Stimulated activated CD4-positive, alpha-beta T cell treated with anti-CD3 and anti-CD28 coated beads, Interleukin-2, amount 100 ng/mL, for 48 hours (primary cell): ENCODE measurements around the gene ZBTB20.
"Not testable (repeated sequence)": the region's sequence is repeated elsewhere in the genome, so short reads cannot be mapped to it uniquely, and the experiment has no call there.

ENCODE experiments used
- DNase-seq, 2 donors: peaks; one replicate each; pipeline ENCODE4 v3.0.0-alpha.2; 2020

Gene ZBTB20

GRCh38 chr3:115147329-115148141, 447 bp upstream of the ZBTB20 start:
- peak; percentile 89 to 91 for DNase-seq

- DNase-seq = peak; percentile 35 to 36
Measured at GRCh38 chr3:115146032-115146417, 1.1 kb downstream of the ZBTB20 start.

- DNase-seq = no peak
Measured at GRCh38 chr3:115141033-115141757, 5.9 kb downstream of the ZBTB20 start.

GRCh38 chr3:115139072-115139471, 8.0 kb downstream of the ZBTB20 start:
- no peak for DNase-seq

GRCh38 chr3:115134648-115135347, 12.3 kb downstream of the ZBTB20 start:
- no peak for DNase-seq

- no peak for DNase-seq
Measured at GRCh38 chr3:115127208-115127607, 19.9 kb downstream of the ZBTB20 start.

- DNase-seq = no peak
Measured at GRCh38 chr3:115120597-115120996, 26.5 kb downstream of the ZBTB20 start.

- no peak for DNase-seq
Measured at GRCh38 chr3:115113367-115113766, 33.7 kb downstream of the ZBTB20 start.

GRCh38 chr3:115111632-115112031, 35.5 kb downstream of the ZBTB20 start:
- no peak for DNase-seq

- DNase-seq = no peak
Measured at GRCh38 chr3:115110830-115111229, 36.3 kb downstream of the ZBTB20 start.

GRCh38 chr3:115110066-115110465, 37.0 kb downstream of the ZBTB20 start:
- not testable (repeated sequence) for DNase-seq

- no peak for DNase-seq
Measured at GRCh38 chr3:115108614-115109013, 38.5 kb downstream of the ZBTB20 start.

- no peak for DNase-seq
Measured at GRCh38 chr3:115102046-115102445, 45.0 kb downstream of the ZBTB20 start.

GRCh38 chr3:115100806-115101205, 46.3 kb downstream of the ZBTB20 start:
- DNase-seq = no peak

GRCh38 chr3:115099986-115100571, 47.0 kb downstream of the ZBTB20 start:
- DNase-seq = no peak

GRCh38 chr3:115099134-115099985, 47.7 kb downstream of the ZBTB20 start:
- no peak for DNase-seq

- DNase-seq = no peak
Measured at GRCh38 chr3:115098354-115099073, 48.6 kb downstream of the ZBTB20 start.

- DNase-seq = no peak
Measured at GRCh38 chr3:115095236-115095635, 51.9 kb downstream of the ZBTB20 start.

GRCh38 chr3:115092220-115092791, 54.8 kb downstream of the ZBTB20 start:
- peak in 1 of 2 donors; percentile 28 for DNase-seq

- no peak for DNase-seq
Measured at GRCh38 chr3:115090712-115091111, 56.4 kb downstream of the ZBTB20 start.

GRCh38 chr3:115089481-115089880, 57.6 kb downstream of the ZBTB20 start:
- DNase-seq = no peak
